Measurements from ENCODE around the gene SNX7.

- TF ChIP-seq POLR2A (IDR thresholded peaks at IDR 0.05) = no peak
- TF ChIP-seq, protein P1, sequence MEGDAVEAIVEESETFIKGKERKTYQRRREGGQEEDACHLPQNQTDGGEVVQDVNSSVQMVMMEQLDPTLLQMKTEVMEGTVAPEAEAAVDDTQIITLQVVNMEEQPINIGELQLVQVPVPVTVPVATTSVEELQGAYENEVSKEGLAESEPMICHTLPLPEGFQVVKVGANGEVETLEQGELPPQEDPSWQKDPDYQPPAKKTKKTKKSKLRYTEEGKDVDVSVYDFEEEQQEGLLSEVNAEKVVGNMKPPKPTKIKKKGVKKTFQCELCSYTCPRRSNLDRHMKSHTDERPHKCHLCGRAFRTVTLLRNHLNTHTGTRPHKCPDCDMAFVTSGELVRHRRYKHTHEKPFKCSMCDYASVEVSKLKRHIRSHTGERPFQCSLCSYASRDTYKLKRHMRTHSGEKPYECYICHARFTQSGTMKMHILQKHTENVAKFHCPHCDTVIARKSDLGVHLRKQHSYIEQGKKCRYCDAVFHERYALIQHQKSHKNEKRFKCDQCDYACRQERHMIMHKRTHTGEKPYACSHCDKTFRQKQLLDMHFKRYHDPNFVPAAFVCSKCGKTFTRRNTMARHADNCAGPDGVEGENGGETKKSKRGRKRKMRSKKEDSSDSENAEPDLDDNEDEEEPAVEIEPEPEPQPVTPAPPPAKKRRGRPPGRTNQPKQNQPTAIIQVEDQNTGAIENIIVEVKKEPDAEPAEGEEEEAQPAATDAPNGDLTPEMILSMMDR (IDR thresholded peaks at IDR 0.05) = no peak
Measured at GRCh38 chr1:98723574-98723973, 62.1 kb downstream of the SNX7 start.
